CD14-positive monocyte (primary cell): ENCODE measurements around the gene ZFHX3. TPM values are rescaled to one million over a fixed set of nuclear protein-coding genes. Genes with fewer than 3 reads are reported as not detected.

ENCODE experiments used
- DNase-seq, 3 donors: peaks; one replicate each; pipeline ENCODE4 v3.0.0-alpha.2; 2011 to 2022
- H2AFZ ChIP-seq: 2 replicates; pipeline ENCODE4 v1.6.0; 2012; ENCODE audit warnings: mild to moderate bottlenecking, low read depth, low read length, inconsistent platforms; ENCODE audit not compliant: insufficient read depth, poor library complexity, severe bottlenecking
- H3K27ac ChIP-seq, 2 donors: 1 replicate in 1 of 2; 2 replicates in 1 of 2; pipeline ENCODE4 v1.5.1; 2012 to 2013; ENCODE audit warnings: low read length in 2 of 2, control low read depth in 1 of 2, inconsistent platforms in 1 of 2, low read depth in 1 of 2, mild to moderate bottlenecking in 1 of 2
- H3K27me3 ChIP-seq, 2 donors: one replicate each; pipeline versions ENCODE4 v1.6.0 to v1.6.1; 2011 to 2013; ENCODE audit warnings: low read length in 2 of 2; ENCODE audit not compliant: control insufficient read depth in 2 of 2, insufficient read depth in 2 of 2
- H3K36me3 ChIP-seq, 2 donors: replicated peaks in 1 of 2; 1 replicate in 1 of 2; 2 replicates in 1 of 2; pipeline versions ENCODE4 v1.5.1 to v1.6.1; 2012 to 2013; ENCODE audit warnings: low read length in 2 of 2, control low read depth in 1 of 2, inconsistent platforms in 1 of 2, mild to moderate bottlenecking in 1 of 2; ENCODE audit not compliant: insufficient read depth in 2 of 2, control insufficient read depth in 1 of 2
- H3K4me1 ChIP-seq, 2 donors: 1 replicate in 1 of 2; 2 replicates in 1 of 2; pipeline versions ENCODE4 v1.5.1 to v1.6.1; 2012 to 2013; ENCODE audit warnings: low read length in 2 of 2, control low read depth in 1 of 2, inconsistent platforms in 1 of 2, mild to moderate bottlenecking in 1 of 2, moderate library complexity in 1 of 2; ENCODE audit not compliant: insufficient read depth in 2 of 2, control insufficient read depth in 1 of 2
- H3K4me2 ChIP-seq: replicated peaks from 2 replicates; pipeline ENCODE3; 2012; ENCODE audit warnings: low read length, moderate library complexity, mild to moderate bottlenecking; ENCODE audit not compliant: poor library complexity, severe bottlenecking; ENCODE audit errors: extremely low read depth
- H3K4me3 ChIP-seq, 3 experiments: fragments of 200-600 bp in 1 of 3; sonication (generic) in 1 of 3; replicated peaks in 1 of 3; 1 replicate in 2 of 3; 2 replicates in 1 of 3; pipeline ENCODE4 v1.5.1; 2011 to 2013; ENCODE audit warnings: low read length in 3 of 3, mild to moderate bottlenecking in 3 of 3, control low read depth in 2 of 3, low read depth in 2 of 3, inconsistent platforms in 1 of 3, moderate library complexity in 1 of 3
- H3K79me2 ChIP-seq: 2 replicates; pipeline ENCODE4 v1.6.0; 2012; ENCODE audit warnings: mild to moderate bottlenecking, control low read depth, inconsistent platforms, low read length, moderate library complexity; ENCODE audit not compliant: insufficient read depth
- H3K9ac ChIP-seq: 2 replicates; pipeline ENCODE4 v1.6.0; 2017; ENCODE audit warnings: low read length, mild to moderate bottlenecking; ENCODE audit not compliant: insufficient read depth, poor library complexity, severe bottlenecking
- H3K9me3 ChIP-seq, 2 donors: replicated peaks in 1 of 2; 1 replicate in 1 of 2; 2 replicates in 1 of 2; pipeline versions ENCODE4 v1.5.1 to v1.6.1; 2012 to 2013; ENCODE audit warnings: low read length in 2 of 2, control low read depth in 1 of 2; ENCODE audit not compliant: control insufficient read depth in 1 of 2, insufficient read depth in 1 of 2
- H4K20me1 ChIP-seq: 2 replicates; pipeline ENCODE4 v1.6.0; 2012; ENCODE audit warnings: mild to moderate bottlenecking, low read length, control low read depth, moderate library complexity; ENCODE audit not compliant: insufficient read depth
- H3K27ac Mint-ChIP-seq, 7 donors: one replicate each; pipeline ENCODE4 v1.8.0; 2020; ENCODE audit warnings: mild to moderate bottlenecking in 7 of 7, mixed read lengths in 7 of 7, moderate library complexity in 6 of 7, inconsistent platforms in 2 of 7
- H3K27me3 Mint-ChIP-seq, 3 donors: one replicate each; pipeline ENCODE4 v1.8.0; 2021 to 2022; ENCODE audit warnings: low read depth in 3 of 3, mild to moderate bottlenecking in 3 of 3, mixed read lengths in 3 of 3, moderate library complexity in 3 of 3, inconsistent platforms in 1 of 3
- H3K36me3 Mint-ChIP-seq, 2 donors: one replicate each; pipeline ENCODE4 v1.8.0; 2020; ENCODE audit warnings: mixed read lengths in 2 of 2, inconsistent platforms in 1 of 2, mild to moderate bottlenecking in 1 of 2
- H3K4me1 Mint-ChIP-seq: one replicate; pipeline ENCODE4 v1.8.0; 2020; ENCODE audit warnings: mild to moderate bottlenecking, mixed read lengths
- H3K4me3 Mint-ChIP-seq, 2 donors: one replicate each; pipeline ENCODE4 v1.8.0; 2020; ENCODE audit warnings: mild to moderate bottlenecking in 2 of 2, mixed read lengths in 2 of 2, moderate library complexity in 1 of 2
- H3K9me3 Mint-ChIP-seq, 7 donors: one replicate each; pipeline ENCODE4 v1.8.0; 2020 to 2022; ENCODE audit warnings: mixed read lengths in 7 of 7, mild to moderate bottlenecking in 6 of 7, moderate library complexity in 6 of 7, inconsistent platforms in 2 of 7
- CTCF ChIP-seq: fragments of 200-600 bp; IDR thresholded peaks from one replicate; pipeline ENCODE4 v1.8.0; 2022; ENCODE audit warnings: antibody characterized with exemption, mild to moderate bottlenecking
- WGBS: methylation state at CpG from one replicate; pipeline ENCODE4 v1.1.5; 2013; ENCODE audit warnings: missing lambda C conversion rate; ENCODE audit not compliant: insufficient coverage; 5-methylcytosine and 5-hydroxymethylcytosine counted together
- intact Hi-C, 2 donors: fragments of 100-400 bp; cut with micrococcal nuclease; formaldehyde crosslinking; loops; one replicate each; pipeline versions ENCODE4 v1.15.0 to v1.15.1; 2023
- polyA plus RNA-seq, 3 donors: library from polyadenylated mRNA; depleted of rRNA in 1 of 3; unstranded in 2 of 3; stranded (reverse) in 1 of 3; fragments of 300-500 nt in 2 of 3; fragments of >200 nt in 1 of 3; fragmentation: Illumina TruSeq in 2 of 3; gene quantifications; 1 replicate in 2 of 3; 2 replicates in 1 of 3; pipeline ENCODE4 v1.2.3, GENCODE V29; 2012 to 2021

The ZFHX3 gene
- polyA plus RNA-seq, 3 donors = 0.42 to 4.2 (median 0.43) TPM

- H3K9ac ChIP-seq = no peak overlapping the region
- 95% methylated on average over 3 of the region's 6 CpGs for WGBS
- intact Hi-C loops = loop anchor here (2.0 to 10.0 kb wide), 3 partner anchors 25 to 209 kb away; no protein-coding TSS in a partner anchor
Observed at GRCh38 chr16:73043828-73044467, 4.0 kb downstream of the ZFHX3 start.

DNA sequence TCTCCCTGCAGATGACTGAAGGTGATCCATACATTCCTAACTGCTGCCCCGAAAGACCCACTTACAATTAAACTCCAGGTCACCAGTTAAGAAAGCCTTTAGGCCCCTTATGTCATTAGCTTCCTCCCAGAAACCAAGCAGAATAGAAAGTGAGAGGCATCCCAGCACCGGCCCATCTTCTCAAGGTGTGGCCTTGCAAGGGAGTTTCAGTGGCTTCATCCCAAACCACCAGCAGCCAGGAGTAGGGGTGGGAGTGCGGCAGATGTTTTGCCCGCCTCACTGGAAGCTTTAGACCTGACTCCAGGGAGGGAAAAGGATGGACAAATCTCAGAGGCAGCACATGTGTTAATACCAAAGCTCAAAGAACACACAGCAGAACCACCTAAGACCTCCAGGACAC lies 5.1 kb downstream of the ZFHX3 start:
- Histone ChIP-seq H3K36me3 (no peaks in the 10 kb centered on the region), H3K27ac (no peak overlapping the region), H3K79me2 (peaks cover 20% of the 10 kb centered on the region), H3K27me3 (no peaks in the 10 kb centered on the region), H3K4me2 (no peak overlapping the region), H4K20me1 (peaks cover 84% of the 10 kb centered on the region), H3K4me1 (peaks cover 6 to 12% of the 10 kb centered on the region in 2 donors), H3K9ac (no peak overlapping the region), H3K4me3 (no peak overlapping the region), H2AFZ (no peak overlapping the region), H3K9me3 (no peaks in the 10 kb centered on the region)
- Mint-ChIP-seq H3K4me3 (no peak overlapping the region), H3K4me1 (peaks cover 38% of the 10 kb centered on the region), H3K27ac (peak overlapping the region in 1 of 7 donors; percentile 15), H3K9me3 (peaks cover 0 to 2% (median 0%) of the 10 kb centered on the region in 7 donors), H3K36me3 (peaks cover 3 to 9% of the 10 kb centered on the region in 2 donors), H3K27me3 (peaks cover 7 to 12% (median 11%) of the 10 kb centered on the region in 3 donors)
- no CpG with 5 or more reads among the region's 4 CpGs for WGBS
- no peak for TF ChIP-seq CTCF
- DNase-seq = no peak
- intact Hi-C loops = loop anchor here (10.0 kb wide), 2 partner anchors 108 to 208 kb away; no protein-coding TSS in a partner anchor

More at GRCh38 chr16:73043828-73044467, 4.0 kb downstream of the ZFHX3 start:
- Mint-ChIP-seq H3K9me3 (peaks cover 0 to 2% (median 0%) of the 10 kb centered on the region in 7 donors), H3K4me3 (no peak overlapping the region), H3K27ac (peak overlapping the region in 2 of 7 donors; percentile 17 to 18), H3K4me1 (peaks cover 42% of the 10 kb centered on the region), H3K27me3 (peaks cover 5 to 9% (median 8%) of the 10 kb centered on the region in 3 donors), H3K36me3 (peaks cover 3 to 8% of the 10 kb centered on the region in 2 donors)
- DNase-seq = no peak
- no peak for TF ChIP-seq CTCF
- Histone ChIP-seq H3K27me3 (no peaks in the 10 kb centered on the region), H2AFZ (no peak overlapping the region), H3K4me3 (no peak overlapping the region), H3K4me2 (no peak overlapping the region), H3K36me3 (no peaks in the 10 kb centered on the region), H3K79me2 (peaks cover 17% of the 10 kb centered on the region), H3K27ac (no peak overlapping the region), H4K20me1 (peaks cover 76% of the 10 kb centered on the region), H3K4me1 (peaks cover 12 to 19% of the 10 kb centered on the region in 2 donors), H3K9me3 (no peaks in the 10 kb centered on the region)
